ENCODE measurements around the gene RNH1.

Gene RNH1

DNA sequence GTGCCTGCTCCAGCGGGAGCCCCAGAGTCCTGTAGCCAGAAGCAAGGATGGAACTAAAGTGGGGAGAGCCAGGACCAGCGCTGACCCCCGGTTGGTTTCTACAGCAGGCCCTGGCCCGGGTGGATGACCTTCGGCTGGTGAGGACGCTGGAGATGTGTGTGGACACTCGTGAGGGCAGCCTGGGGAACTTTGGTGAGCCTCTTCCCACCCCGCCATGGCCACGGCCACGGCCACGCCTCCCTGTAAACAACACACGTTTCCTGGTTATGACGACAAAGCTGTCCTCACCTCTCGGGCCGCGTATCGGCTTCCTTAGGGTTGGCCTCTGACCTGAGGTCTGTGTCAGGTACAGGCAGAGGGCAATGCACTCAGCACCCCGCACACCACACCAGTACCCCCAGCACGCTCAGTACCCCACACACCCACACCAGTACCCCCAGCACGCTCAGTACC is 34.4 kb upstream of the RNH1 start:
- Histone ChIP-seq H3K9ac (ENCODE audit: low read length) (no peak overlapping the region), H3F3A (ENCODE audit: insufficient read depth, low read length) (peaks cover 7% of the 10 kb centered on the region), H2AFZ (ENCODE audit: low read length) (no peak overlapping the region), H3K79me2 (ENCODE audit: low read length) (no peaks in the 10 kb centered on the region), H4K20me1 (ENCODE audit: insufficient read depth, low read length) (no peaks in the 10 kb centered on the region), H3K27me3 (replicated peaks; ENCODE audit: insufficient read depth, low read length) (no peaks in the 10 kb centered on the region), H3K9me3 (replicated peaks; ENCODE audit: insufficient read depth, low read length) (no peaks in the 10 kb centered on the region), H3K9me2 (replicated peaks; ENCODE audit: insufficient read depth, low read length) (no peaks in the 10 kb centered on the region), H3K4me2 (ENCODE audit: low read depth, low read length) (no peak overlapping the region), H3K36me3 (replicated peaks; ENCODE audit: insufficient read depth, low read length) (no peaks in the 10 kb centered on the region), H3K27ac (ENCODE audit: low read length) (no peak overlapping the region), H3K4me3 (ENCODE audit: low read length) (no peak overlapping the region), H3K4me1 (ENCODE audit: low read length) (peaks cover 16% of the 10 kb centered on the region)
- no peak for DNase-seq
- TF ChIP-seq, protein P1, sequence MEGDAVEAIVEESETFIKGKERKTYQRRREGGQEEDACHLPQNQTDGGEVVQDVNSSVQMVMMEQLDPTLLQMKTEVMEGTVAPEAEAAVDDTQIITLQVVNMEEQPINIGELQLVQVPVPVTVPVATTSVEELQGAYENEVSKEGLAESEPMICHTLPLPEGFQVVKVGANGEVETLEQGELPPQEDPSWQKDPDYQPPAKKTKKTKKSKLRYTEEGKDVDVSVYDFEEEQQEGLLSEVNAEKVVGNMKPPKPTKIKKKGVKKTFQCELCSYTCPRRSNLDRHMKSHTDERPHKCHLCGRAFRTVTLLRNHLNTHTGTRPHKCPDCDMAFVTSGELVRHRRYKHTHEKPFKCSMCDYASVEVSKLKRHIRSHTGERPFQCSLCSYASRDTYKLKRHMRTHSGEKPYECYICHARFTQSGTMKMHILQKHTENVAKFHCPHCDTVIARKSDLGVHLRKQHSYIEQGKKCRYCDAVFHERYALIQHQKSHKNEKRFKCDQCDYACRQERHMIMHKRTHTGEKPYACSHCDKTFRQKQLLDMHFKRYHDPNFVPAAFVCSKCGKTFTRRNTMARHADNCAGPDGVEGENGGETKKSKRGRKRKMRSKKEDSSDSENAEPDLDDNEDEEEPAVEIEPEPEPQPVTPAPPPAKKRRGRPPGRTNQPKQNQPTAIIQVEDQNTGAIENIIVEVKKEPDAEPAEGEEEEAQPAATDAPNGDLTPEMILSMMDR (IDR thresholded peaks at IDR 0.05; ENCODE audit: low read length): no peak
- no peak for TF ChIP-seq EZH2 (optimal IDR thresholded peaks at IDR 0.05; ENCODE audit: low read depth, low read length)
- TF ChIP-seq EZH2phosphoT487 (IDR thresholded peaks at IDR 0.05; ENCODE audit: low read length): no peak

DNA sequence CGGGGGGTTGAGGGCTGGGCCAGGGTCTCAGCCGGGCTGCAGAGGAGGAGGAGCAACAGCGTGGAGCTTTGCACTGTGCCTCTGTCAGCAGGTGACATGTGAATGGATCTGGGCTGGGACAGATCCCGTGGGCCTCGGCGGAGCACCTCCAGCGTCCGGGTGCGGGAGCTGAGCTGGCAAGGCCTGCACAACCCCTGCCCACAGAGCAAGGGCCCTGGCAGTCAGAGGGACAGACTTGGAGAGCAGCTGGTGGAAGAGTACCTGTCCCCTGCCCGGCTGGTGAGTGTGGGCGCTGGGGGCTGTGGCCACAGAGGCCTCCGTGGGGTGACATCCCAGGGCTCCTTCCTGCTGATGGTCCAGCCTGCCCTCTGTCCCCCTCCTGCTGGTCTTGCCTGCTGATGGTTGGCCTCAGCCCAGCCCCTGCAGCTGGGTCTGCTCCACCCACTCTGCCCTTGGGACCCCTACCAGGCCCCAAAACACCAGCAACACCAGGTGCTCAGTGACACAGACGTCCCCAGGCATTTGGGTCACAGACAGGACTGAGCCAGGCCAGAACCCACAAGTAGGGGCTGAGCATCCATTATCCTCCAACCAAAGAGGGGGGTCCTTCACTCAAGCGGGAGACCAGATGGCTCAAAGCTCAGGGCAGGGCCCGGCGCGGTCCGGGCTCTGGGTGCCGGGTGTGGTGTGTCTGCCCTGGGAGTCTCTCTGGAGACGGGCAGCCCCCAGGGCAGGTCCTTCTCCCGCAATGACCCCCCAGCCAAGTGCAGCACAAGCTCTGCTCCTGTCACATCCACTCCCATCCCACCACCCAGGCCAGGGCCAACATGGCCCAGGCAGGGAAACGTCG is 33.8 kb upstream of the RNH1 start:
- TF ChIP-seq EZH2 (optimal IDR thresholded peaks at IDR 0.05; ENCODE audit: low read depth, low read length) (no peak), EZH2phosphoT487 (IDR thresholded peaks at IDR 0.05; ENCODE audit: low read length) (no peak)
- TF ChIP-seq, protein P1 (IDR thresholded peaks at IDR 0.05; ENCODE audit: low read length): no peak

DNA sequence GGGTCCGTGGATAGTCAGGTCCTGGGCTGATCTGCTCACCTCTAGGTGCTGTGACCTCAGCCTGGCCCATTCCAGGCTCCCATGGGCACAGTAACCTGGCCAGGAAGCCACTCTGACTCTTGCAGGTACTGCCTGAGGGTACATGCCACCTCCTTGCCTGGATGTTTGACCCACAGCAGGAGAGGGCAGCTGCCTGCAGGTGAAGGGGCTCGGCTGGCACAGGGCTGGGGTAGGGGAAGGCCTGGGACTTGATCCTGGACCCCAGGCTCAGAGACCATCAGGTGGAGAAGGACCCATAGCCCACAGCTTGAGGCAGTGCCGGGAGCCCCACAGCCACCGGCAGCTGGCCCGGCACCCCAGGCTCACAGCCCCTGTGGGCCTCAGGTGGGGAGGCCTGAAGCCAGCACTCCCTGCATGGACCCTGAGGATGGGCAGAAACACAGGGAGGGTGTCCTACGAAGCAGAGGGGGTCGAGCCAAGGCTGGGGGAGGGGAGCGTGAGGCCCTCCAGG is 33.0 kb upstream of the RNH1 start:
- Histone ChIP-seq H3K4me2 (ENCODE audit: low read depth, low read length) (no peak overlapping the region), H3K27ac (ENCODE audit: low read length) (no peak overlapping the region), H3K9ac (ENCODE audit: low read length) (no peak overlapping the region)

More for the DNA sequence above, 33.8 kb upstream of the RNH1 start:
- Histone ChIP-seq H3K9ac (ENCODE audit: low read length) (no peak overlapping the region), H3K9me2 (replicated peaks; ENCODE audit: insufficient read depth, low read length) (no peaks in the 10 kb centered on the region), H3K27ac (ENCODE audit: low read length) (no peak overlapping the region), H3K4me1 (ENCODE audit: low read length) (peaks cover 16% of the 10 kb centered on the region), H3K36me3 (replicated peaks; ENCODE audit: insufficient read depth, low read length) (no peaks in the 10 kb centered on the region), H3K4me2 (ENCODE audit: low read depth, low read length) (no peak overlapping the region), H3K27me3 (replicated peaks; ENCODE audit: insufficient read depth, low read length) (no peaks in the 10 kb centered on the region), H4K20me1 (ENCODE audit: insufficient read depth, low read length) (no peaks in the 10 kb centered on the region), H3K79me2 (ENCODE audit: low read length) (no peaks in the 10 kb centered on the region), H2AFZ (ENCODE audit: low read length) (no peak overlapping the region), H3F3A (ENCODE audit: insufficient read depth, low read length) (peaks cover 13% of the 10 kb centered on the region), H3K9me3 (replicated peaks; ENCODE audit: insufficient read depth, low read length) (no peaks in the 10 kb centered on the region), H3K4me3 (ENCODE audit: low read length) (no peak overlapping the region)
- no peak for DNase-seq

More for the DNA sequence above, 33.0 kb upstream of the RNH1 start:
- Histone ChIP-seq H3K9me3 (replicated peaks; ENCODE audit: insufficient read depth, low read length) (no peaks in the 10 kb centered on the region), H3K4me1 (ENCODE audit: low read length) (peaks cover 16% of the 10 kb centered on the region), H3K27me3 (replicated peaks; ENCODE audit: insufficient read depth, low read length) (no peaks in the 10 kb centered on the region), H3K36me3 (replicated peaks; ENCODE audit: insufficient read depth, low read length) (no peaks in the 10 kb centered on the region), H3K9me2 (replicated peaks; ENCODE audit: insufficient read depth, low read length) (no peaks in the 10 kb centered on the region), H4K20me1 (ENCODE audit: insufficient read depth, low read length) (no peaks in the 10 kb centered on the region), H3F3A (ENCODE audit: insufficient read depth, low read length) (peaks cover 14% of the 10 kb centered on the region), H3K79me2 (ENCODE audit: low read length) (no peaks in the 10 kb centered on the region), H3K4me3 (ENCODE audit: low read length) (no peak overlapping the region), H2AFZ (ENCODE audit: low read length) (no peak overlapping the region)
- DNase-seq: no peak
- TF ChIP-seq, protein P1 (IDR thresholded peaks at IDR 0.05; ENCODE audit: low read length): no peak
- no peak for TF ChIP-seq EZH2phosphoT487 (IDR thresholded peaks at IDR 0.05; ENCODE audit: low read length)
- no peak for TF ChIP-seq EZH2 (optimal IDR thresholded peaks at IDR 0.05; ENCODE audit: low read depth, low read length)
